ENCODE results near the gene OSBP2.

- TF ChIP-seq, protein P1, sequence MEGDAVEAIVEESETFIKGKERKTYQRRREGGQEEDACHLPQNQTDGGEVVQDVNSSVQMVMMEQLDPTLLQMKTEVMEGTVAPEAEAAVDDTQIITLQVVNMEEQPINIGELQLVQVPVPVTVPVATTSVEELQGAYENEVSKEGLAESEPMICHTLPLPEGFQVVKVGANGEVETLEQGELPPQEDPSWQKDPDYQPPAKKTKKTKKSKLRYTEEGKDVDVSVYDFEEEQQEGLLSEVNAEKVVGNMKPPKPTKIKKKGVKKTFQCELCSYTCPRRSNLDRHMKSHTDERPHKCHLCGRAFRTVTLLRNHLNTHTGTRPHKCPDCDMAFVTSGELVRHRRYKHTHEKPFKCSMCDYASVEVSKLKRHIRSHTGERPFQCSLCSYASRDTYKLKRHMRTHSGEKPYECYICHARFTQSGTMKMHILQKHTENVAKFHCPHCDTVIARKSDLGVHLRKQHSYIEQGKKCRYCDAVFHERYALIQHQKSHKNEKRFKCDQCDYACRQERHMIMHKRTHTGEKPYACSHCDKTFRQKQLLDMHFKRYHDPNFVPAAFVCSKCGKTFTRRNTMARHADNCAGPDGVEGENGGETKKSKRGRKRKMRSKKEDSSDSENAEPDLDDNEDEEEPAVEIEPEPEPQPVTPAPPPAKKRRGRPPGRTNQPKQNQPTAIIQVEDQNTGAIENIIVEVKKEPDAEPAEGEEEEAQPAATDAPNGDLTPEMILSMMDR (IDR thresholded peaks at IDR 0.05), result no peak
- no peak for TF ChIP-seq EZH2 (IDR thresholded peaks at IDR 0.05)
Measured at GRCh38 chr22:30744224-30744623, 49.5 kb downstream of the OSBP2 start.

Measured in neural progenitor cell (in vitro differentiated cells).